NCI-H748 treated with DMSO at 0.1 percent for 48 hours (cell line): ENCODE measurements around the gene CFAP141.
"Not testable (repeated sequence)": the region's sequence is repeated elsewhere in the genome, so short reads cannot be mapped to it uniquely, and the experiment has no call there.

Source experiments
- DNase-seq: peaks from one replicate; lab custom pipeline; 2025; lab: John Stamatoyannopoulos, UW

Gene CFAP141

DNA sequence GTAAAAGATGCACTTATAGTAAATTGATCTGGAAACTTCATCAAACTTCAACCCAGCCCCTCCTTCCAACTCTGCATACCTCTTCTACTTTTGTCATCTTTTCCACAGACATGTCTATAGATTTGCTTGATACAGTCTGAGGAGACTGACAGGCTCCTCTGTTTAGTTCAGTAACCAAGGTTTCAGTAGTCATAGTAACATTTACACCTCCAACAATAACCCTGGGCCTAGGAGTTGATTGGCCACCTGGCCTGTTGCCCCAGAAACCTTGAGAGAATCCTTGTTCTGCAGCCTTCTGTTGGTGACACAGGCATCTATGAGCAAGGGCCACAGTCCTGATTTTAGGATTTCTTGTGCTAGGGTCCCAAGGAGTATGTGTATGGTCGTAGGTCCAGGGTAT, at the start of gene CFAP141:
TSS of gene CFAP141 (minus strand) at position 138 of the 400 bp plus-strand sequence. CDS start at position 112, 26 bp downstream.
- peak; percentile 27 for DNase-seq

DNA sequence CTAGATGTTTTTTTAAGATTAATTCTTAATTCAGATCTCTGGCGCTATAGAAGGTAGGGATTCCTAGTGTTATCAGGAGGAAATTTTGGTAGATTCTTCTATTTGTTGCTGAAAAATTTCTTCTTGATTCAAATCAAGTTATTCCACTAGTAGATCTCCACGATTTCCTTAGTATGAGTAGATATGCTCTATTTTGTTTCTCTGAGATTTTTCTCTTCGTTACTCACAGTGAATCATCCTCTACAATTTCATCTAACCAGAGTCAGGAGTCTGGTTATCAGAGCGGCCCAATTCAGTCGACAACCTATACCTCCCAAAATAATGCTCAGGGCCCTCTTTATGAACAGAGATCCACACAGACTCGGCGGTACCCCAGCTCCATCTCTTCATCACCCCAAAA, 47.5 kb upstream of the CFAP141 start:
- DNase-seq, result no peak

DNA sequence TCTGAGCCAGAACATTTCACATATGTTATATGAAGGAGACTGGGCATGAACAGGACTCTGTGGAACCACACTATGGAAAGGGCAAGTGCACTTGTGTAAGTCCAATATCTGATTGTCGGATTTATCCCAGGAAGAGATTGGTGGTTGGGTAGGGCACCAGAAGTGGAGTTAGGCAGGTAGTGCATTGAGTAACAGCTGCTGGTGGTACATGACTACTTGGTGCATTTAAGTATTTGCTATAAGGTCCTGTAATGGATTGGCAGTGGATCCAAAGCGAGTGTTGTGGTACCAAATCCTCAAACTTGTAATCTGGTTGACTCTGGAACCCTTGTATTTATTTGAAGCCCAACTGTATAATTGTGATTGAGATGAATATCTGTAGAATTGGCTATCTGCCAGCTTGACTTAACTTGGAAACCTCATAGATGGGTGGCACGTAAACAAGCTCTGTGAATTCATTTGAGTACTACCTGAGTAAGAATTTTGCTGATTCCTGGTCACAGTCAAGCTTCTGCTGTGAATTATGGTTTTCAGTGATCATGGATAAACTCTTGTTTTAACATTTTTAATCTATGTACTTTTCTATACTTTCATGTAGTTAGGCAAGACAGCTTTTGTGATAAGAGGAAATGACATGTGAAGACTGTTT, 35.7 kb upstream of the CFAP141 start:
- no peak for DNase-seq

DNA sequence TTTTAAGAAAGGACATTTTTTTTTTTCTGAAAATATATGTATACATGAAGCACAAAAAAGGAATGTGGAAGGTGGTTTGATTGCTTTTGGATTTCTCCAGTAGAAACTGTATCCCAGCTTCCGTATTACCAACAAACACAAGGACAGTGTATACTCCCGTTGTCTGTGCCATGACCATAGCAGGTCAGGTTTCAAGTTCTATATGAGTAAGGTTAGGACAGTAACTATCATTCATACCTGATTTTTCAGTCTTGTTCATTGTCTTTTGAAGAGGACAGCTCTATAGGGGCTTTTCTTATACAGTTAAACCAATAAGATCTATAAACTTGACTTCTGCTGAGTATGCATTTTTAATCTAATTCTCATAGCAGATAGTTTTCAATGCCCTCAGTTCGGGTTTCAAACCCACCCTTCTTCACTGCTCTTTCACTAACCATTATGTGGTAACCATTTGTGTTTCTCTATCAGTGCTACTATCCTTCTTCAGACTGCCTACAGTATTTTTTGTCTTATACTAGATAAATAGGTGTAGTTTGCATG, 34.2 kb upstream of the CFAP141 start:
- no peak for DNase-seq

DNA sequence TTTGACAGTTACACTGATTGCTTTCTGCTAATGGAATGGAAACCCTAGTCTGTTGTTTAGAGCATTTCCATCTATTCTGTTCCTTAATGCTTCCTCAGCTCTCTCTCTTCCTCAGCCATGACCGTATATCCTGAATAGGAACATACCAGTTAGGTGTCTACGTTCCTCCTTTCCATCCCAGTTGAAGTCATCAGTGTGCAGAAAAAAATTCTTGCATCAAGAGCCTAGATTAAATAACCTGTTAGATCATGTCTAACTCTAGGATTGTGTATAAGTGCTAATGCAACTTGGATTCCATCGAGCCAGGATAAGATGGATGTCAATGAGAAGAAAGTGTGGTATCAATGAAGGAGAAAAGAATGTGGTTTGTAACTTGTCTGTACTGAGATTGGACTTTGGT, 33.4 kb upstream of the CFAP141 start:
- no peak for DNase-seq

DNA sequence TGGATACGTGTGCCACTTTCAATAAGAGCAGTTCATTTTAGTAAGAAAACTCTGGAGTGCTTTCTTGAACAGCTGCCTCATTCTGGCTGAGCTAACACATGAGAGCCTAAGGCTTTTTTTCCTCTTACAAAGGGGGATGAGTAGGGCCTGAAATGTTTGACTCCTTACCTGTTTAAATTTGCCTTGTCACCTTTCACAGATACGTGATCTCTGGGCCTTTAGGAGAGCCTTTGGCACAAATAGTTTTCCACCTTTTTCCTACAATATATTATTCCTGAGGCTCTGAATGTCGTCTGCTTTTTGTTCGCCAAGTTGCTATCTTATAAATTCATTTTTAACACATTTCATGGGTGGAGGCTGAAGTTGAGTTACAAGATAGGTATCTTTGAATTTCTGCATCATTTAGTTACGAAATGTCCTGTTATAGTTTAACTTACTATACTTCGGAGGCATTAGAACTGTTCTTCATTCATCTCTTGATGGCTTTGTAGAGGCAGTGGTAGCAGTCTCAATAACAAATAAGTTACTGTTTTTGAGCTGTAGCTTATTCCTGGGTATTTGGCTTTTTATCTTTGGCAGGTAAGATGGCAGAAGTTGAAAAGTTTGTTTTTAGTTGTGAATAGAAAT, 31.9 kb upstream of the CFAP141 start:
- DNase-seq, result no peak

DNA sequence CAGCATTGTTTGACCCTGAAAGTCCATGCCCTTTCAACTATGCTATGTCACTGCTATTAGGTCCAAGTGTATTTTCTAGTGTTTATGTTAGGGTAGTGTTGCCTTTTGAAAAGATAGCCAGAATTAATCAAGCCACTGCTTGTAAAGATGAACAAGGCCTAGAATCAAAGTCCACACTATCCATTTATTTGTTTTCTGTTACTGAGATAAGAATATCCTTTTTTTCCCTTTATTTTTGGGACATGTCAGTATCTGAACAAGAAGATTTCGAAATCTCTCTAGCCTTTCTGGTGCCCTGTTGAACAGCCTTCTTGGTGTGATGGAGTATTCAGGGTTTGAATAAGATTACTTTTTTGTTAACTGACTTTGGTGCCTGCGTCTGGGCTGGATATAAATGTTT, 31.3 kb upstream of the CFAP141 start:
- DNase-seq, result no peak

DNA sequence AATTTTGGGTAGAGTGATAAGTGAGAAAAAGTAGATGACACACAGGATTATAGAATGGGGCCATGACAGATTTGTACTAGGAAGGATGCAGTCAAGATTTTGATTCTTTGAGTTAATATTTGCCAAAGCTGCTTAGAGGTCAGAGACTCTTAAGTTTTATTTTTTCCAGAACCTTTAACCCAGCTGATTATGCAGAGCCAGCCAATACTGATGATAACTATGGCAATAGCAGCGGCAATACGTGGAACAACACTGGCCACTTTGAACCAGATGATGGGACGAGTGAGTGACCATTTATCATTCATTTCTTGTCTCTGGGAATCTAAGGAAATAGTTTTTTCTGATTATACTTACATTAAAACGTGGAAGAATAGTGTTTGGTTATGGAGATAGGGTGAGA, 30.7 kb upstream of the CFAP141 start:
- DNase-seq, result no peak

DNA sequence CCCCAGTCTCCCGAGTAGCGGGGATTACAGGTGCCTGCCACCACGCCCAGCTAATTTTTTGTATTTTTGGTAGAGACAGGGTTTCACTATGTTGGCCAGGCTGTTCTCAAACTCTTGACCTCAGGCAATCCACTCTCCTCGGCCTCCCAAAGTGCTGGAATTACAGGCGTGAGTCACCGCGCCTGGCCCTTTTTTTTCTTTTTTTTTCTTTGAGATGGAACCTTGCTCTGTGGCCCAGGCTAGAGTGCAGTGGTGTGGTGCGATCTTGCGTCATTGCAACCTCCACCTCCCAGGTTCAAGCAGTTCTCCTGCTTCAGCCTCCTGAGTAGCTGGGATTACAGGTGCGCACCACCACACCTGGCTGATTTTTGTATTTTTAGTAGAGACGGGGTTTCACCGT, 27.0 kb upstream of the CFAP141 start:
- not testable (repeated sequence) for DNase-seq

DNA sequence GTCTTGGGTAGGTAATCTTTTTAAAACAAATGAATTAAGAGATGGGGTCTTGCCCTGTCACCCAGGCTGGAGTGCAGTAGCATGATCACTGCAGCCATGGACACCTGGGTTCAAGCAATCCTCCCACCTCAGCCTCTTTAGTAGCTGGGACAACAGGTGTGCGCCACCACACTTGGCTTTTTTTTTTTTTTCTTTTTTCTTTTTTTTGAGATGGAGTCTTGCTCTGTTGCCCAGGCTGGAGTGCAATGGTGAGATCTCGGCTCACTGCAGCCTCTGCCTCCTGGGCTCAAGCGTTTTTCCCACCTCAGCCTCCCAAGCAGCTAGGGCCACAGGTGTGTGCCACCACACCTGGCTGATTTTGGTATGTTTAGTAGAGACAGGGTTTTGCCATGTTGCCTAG, 25.0 kb upstream of the CFAP141 start:
- not testable (repeated sequence) for DNase-seq

DNA sequence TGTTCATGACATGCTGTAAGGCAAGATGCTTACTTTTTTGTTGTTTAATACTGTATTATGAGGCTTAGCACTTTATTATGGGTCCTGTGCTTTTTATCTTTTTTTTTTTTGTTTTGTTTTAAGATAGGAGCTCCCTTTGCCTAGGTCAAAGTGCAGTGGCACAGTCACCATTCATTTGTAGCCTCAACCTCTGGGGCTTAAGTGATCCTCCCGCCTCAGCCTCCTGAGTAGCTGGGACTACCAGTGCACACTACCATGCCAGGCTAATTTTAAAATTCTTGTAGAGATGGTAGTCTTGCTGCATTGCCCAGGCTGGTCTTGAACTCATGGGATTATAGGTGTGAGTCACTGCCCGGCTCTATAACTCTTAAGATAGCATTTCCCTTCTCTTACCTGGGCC, 19.2 kb upstream of the CFAP141 start:
- DNase-seq, result no peak

DNA sequence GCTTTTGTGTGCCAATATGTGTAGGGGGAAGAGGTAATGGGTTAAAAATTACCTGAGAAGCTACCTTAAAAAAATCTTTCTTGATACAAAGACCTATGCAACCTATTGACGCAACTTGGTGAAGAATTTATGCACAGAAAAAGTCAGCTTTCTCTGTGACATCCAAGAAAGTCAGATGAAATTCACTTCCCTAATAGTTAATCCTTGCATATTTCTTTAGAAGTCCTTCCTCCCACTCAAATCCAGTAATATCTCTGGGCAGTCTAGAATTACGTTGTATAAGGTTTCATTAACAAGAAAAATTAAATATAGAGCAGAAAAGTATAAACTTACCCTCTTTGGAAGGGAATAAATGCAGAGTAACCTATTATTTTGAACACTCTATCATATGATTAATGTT, 17.5 kb upstream of the CFAP141 start:
- DNase-seq, result no peak

DNA sequence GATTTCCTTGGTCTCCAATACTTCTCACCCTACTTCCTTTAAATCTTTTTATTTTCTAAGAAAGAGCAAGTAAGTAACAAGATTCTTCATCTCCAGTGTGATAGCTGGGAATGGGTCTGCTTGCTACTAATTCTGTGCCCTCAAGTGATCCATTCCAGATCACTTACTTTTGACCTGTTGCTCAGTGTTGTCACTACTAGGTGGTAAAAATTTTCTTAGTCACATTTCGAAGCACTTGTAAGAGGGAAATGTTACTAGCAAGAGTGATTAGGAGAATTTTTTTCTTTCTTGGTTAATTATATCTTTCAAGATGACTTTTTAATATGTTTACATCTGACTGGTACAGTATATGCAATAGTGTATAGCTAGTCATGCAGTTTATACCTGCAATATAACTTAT, 16.8 kb upstream of the CFAP141 start:
- no peak for DNase-seq

DNA sequence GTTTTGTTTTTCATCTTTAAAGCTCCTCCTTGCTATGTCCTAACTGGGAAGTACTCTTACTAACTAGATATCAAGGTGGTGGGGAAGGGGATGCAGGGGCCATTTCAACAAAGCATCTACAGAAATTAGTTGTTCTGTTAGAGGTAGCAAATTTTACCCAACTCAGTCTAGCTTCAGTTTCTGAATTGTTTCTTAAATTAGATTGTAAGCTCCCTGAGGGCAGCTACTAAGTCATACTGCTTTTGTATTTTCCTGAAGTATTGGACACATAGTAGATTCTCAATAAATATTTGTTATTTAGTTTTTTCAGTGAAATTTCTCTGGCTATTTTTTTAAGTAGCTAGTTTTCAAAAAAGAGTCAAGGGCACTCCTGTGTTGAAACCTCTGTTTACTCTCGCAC, 16.4 kb upstream of the CFAP141 start:
- DNase-seq, result no peak

DNA sequence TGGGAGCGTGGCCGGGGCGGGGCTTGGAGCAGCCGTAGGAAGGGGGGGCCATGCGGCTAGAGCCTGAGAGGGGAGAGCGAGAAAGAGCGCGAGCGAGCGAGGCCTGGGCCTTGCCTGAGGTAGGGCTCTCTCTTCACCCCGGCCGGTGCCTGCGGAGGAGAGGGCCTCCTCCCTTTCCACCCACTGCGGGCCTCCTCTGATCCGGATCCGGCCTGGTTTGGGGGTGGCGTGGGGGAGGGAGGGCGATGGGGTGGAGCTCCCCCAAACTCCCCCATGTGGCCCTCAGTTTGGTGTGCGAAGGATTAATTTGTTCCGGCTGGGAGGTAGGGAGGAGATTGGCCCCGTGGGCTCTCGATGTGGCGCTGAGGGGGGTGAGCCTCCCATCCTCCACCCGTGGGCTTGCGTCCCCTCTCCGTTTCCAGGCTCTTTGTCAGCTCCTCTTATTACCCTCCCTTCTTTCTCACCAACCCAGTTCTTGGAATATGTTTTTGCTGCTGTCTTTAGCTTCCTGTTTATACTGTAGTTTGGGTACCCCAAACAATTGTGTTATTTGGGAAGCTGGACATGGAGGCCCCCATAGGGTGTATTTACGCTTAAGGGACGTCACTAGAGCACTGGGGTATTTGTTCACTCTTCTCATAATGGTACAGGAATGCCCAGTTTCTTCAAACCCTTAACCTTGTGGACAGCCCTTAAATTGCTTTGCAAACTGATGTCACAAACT, 15.3 kb upstream of the CFAP141 start:
- DNase-seq, result no peak

DNA sequence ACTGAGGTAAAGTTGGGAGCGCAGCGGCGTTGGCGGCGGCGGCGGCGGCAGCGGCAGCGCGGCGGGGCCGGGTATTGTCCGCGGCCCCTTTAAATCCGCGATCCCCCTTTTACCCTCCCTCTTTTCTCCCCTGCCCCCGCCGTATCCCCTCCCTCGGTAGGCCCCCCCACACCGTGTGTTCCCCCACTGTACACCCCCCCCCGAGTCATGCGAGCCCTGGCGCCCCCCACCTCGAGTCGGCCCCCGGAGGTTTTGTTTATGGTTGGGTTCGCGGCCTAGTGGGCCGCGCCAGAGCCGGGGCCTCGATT, 14.8 kb upstream of the CFAP141 start:
- DNase-seq, result no peak

DNA sequence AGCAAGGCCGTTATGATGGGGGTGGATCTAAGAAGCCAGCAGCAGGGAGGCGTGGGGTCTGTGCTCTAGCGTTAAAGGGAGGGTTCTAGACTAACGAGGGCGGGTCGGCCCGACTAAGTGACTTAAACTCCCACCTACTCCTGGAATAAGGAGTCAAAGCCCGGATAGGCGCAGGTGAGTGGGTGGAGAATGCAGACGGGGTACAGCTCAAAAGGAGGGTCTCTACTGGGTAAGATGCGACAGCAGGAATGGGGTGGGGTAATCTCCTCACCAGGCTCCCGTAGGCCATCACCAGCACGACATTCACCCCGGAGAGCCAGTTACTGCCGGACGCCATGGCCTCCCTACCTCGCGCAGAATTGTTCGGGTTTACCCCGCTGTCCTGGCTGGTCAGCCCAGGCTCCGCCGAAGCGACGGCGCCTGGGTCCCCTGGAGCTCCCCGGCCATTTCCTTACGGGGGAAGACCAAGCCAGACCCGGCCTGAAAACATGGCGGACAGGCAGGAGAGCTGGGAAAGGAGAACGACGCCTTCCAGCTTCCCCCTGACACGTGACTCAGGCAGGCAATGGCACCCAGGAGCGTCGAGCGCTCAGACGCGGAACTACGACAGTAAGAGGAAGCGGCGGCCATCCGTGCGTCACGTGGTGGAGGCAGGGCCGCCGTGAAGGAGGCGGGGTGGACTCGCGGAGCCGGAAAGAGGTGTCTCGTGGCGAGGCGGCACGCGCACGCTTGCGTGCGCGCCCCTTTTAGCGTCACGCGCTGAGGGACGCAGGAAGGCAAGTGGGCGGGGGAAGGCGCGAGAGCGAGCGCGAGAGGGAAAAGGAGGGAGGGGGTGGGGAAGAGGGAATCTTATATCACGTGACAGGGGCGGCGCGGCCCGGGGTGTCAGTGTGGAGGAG, 14.2 kb upstream of the CFAP141 start, which contains the start of gene UBAP2L:
TSS of gene UBAP2L (plus strand) at position 885 of the 899 bp plus-strand sequence. CDS start 4,169 bp downstream, outside the sequence.
- DNase-seq, result peak; percentile 94

DNA sequence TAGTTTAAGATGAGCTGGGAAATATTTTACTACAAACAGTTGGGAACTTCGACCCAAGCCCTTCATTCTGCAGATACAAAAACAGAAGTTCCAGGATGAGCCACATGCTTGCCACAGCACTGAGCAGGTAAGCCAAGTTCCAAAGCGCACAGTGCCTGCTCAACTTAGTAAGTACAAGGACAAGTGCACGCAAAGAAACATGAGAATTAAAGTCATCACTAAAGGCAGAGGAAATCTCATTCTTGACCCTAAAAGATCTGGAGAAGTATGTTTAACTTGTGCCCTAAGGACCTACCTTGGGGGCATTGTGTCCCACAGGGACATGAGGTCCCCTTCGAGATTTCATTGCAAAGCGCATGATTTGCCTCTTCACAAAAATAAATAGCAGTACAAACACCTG, 13.4 kb upstream of the CFAP141 start:
- DNase-seq, result no peak

DNA sequence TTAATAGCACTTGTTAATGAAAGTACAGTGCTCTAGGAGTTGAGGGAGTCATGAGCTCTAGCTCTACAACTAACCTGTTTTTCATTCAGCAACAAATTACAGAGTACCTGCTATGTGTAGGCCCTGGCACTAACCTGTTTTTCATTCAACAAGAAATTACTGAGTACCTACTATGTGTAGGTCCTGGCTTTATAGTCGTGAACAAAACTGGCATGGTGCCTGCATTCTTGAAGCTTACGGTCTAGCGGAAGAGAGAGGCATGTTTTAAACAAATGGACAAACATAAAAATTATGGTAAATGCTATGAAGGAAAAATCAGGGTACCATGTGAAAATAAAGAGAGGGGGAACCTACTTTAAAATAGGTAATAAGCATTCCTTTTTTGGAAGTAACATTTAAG, 12.4 kb upstream of the CFAP141 start:
- no peak for DNase-seq

DNA sequence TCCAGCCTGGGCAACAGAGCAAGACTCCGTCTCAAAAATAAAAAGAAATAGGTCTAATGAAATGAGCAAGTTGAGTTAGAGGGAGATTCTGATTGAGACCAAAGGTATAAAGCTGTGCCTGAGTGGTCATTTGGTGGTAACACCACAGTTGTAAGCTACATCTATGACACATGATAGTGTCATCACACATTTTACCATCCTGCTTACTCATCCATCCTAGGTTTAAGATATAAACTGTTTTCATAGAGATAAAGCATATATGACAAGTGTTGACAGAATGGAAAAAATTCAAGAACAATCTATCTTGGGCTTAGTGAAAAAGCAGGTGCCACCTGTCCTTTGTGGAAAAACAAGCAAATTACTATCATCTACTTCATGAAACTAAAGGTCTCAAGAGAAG, 7.1 kb upstream of the CFAP141 start:
- DNase-seq, result no peak

DNA sequence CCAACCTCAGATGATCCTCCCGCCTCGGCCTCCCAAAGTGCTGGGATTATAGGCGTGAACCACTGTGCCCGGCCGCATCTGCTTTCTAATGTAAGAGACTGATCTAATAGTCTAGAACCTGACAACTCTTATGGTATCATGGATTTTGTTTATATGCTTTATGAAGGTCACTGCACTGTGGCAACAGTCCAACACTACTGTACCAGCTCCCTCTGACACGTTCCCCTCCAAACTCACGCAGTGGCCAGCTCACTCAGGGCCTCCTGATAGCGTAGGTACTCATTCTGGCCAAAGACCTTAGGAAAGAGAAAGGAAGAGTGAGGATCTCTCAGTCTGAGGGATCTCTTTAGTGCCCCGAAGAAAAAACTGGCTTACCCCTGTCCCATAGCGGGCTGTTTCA, 6.0 kb upstream of the CFAP141 start:
- DNase-seq, result no peak
